ENCODE data around the gene NCLN.
"Not testable (repeated sequence)": the region's sequence is repeated elsewhere in the genome, so short reads cannot be mapped to it uniquely, and the experiment has no call there.

The NCLN gene

DNA sequence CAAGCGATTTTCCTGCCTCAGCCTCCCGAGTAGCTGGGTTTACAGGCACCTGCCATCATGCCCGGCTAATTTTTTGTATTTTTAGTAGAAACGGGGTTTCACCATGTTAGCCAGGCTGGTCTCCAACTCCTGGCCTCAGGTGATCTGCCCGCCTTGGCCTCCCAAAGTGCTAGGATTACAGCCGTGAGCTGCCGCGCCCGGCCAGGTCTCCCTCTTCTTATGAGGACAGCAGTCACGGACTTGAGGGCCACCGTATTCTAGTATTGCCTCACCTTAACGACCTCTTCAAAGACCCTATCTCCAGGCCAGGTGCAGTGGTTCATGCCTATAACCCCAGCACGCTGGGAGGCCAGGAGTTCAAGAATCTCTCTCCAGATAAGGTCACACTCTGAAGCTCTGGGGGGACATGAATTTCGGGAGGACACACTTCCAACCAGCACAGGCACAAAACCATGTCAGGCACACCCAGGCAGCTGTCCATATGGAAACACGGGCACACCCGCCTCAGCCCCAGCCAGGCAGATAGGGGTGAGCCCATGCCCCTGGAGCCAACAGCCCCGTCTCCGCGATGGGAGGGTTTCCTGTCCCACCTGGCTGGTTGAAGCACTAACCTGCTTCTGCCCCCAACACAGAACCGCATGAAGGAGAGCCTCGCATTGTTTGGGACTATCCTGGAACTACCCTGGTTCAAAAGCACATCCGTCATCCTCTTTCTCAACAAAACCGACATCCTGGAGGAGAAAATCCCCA, 28.5 kb upstream of the NCLN start:
- no peak for DNase-seq

- DNase-seq = no peak
Measured at GRCh38 chr19:3159565-3159964, 26.2 kb upstream of the NCLN start.

- no peak for DNase-seq
Measured at GRCh38 chr19:3160219-3160618, 25.5 kb upstream of the NCLN start.

GRCh38 chr19:3161453-3161852, 24.3 kb upstream of the NCLN start:
- no peak for DNase-seq

DNA sequence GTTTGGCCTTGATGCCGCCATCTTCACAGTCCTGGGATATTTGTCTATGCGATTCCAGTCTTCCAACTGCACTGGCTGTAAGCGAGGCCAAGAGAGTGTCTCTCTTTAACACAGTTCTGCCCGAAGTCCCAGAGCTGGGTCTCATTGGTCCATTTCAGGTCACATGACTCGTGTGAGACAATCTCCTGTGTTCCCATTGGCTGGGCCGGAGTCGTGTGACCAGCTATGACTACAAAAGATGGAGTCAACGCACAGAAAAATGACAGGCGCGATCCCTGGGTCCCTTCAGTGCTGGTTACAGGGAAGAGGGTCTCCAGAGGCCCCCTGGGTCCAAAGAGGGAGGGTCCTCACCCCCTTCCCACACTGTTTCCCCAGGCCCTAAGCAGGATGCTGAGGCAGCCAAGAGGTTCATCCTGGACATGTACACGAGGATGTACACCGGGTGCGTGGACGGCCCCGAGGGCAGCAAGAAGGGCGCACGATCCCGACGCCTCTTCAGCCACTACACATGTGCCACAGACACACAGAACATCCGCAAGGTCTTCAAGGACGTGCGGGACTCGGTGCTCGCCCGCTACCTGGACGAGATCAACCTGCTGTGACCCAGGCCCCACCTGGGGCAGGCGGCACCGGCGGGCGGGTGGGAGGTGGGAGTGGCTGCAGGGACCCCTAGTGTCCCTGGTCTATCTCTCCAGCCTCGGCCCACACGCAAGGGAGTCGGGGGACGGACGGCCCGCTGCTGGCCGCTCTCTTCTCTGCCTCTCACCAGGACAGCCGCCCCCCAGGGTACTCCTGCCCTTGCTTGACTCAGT, 23.1 kb upstream of the NCLN start:
- DNase-seq = no peak

GRCh38 chr19:3163230-3163886, 22.4 kb upstream of the NCLN start:
- DNase-seq = no peak

GRCh38 chr19:3163943-3164342, 21.8 kb upstream of the NCLN start:
- DNase-seq = no peak

GRCh38 chr19:3167533-3168272, 18.0 kb upstream of the NCLN start:
- DNase-seq = no peak

GRCh38 chr19:3171894-3172672, 13.6 kb upstream of the NCLN start:
- DNase-seq = no peak

GRCh38 chr19:3172673-3173000, 13.1 kb upstream of the NCLN start:
- DNase-seq = not testable (repeated sequence)

- DNase-seq = no peak
Measured at GRCh38 chr19:3175781-3176714, 9.7 kb upstream of the NCLN start.

DNA sequence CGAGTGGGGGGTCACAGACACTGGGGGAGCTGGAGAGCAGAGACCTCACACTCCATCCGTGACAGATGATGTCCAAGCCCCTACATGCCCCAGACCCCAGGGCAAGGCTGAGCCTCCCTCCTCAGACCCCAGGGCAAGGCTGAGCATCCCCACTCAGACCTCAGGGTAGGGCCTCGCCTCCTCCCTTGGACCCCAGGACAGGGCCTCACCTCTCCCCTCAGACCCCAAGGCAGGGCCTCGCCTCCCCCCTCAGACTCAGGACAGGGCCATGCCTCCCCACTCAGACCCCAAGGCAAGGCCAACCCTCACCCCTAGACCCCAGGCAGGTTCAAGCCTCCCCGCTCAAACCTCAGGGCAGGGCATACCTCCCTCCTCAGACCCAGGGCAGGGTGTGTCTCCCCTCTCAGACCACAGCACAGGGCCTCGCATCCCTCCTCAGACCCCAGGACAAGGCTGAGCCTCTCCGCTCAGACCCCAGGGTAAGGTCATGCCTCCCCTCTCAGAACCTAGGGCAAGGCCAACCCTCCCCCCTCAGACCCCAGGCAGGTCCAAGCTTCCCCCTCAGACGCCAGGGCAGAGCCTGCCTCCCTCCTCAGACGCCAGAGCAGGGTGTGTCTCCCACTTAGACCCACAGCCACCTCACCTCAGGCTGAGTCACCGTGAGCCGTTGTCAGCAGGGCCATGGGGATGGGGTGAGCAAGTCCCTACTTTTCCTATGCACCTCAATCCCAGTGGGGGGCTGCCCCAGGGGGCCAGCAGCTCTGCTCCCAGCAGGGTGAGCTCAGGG, 8.8 kb upstream of the NCLN start:
- DNase-seq = no peak

DNA sequence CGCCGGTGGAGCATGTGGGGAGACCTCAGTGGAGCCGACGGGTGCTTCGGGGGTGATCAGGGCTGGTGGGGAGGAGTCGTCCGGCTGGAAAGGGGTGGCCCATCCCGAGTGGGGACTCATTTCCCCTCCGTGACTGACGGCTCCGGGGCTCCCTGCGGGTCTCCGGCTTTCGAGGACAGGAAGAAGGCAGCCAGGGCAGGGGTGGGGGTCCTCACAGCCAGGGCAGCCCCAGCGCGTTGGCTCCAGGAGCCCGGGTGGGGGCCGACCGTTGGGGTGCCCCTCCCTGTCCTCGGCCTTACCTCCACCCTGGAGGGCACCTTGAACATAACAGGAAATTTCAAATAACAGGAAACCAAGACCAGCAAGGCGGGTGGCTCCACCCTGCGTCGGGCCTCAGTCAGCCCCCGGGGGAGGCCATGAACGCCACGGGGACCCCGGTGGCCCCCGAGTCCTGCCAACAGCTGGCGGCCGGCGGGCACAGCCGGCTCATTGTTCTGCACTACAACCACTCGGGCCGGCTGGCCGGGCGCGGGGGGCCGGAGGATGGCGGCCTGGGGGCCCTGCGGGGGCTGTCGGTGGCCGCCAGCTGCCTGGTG, 7.3 kb upstream of the NCLN start, which contains the start of gene S1PR4:
Gene S1PR4 (plus strand): TSS at position 393 of the 596 bp plus-strand sequence. CDS start 24 bp downstream, at position 417.
- DNase-seq = no peak

DNA sequence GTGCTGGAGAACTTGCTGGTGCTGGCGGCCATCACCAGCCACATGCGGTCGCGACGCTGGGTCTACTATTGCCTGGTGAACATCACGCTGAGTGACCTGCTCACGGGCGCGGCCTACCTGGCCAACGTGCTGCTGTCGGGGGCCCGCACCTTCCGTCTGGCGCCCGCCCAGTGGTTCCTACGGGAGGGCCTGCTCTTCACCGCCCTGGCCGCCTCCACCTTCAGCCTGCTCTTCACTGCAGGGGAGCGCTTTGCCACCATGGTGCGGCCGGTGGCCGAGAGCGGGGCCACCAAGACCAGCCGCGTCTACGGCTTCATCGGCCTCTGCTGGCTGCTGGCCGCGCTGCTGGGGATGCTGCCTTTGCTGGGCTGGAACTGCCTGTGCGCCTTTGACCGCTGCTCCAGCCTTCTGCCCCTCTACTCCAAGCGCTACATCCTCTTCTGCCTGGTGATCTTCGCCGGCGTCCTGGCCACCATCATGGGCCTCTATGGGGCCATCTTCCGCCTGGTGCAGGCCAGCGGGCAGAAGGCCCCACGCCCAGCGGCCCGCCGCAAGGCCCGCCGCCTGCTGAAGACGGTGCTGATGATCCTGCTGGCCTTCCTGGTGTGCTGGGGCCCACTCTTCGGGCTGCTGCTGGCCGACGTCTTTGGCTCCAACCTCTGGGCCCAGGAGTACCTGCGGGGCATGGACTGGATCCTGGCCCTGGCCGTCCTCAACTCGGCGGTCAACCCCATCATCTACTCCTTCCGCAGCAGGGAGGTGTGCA, 6.6 kb upstream of the NCLN start:
- DNase-seq = no peak

- DNase-seq = no peak
Measured at GRCh38 chr19:3179739-3180293, 5.9 kb upstream of the NCLN start.

DNA sequence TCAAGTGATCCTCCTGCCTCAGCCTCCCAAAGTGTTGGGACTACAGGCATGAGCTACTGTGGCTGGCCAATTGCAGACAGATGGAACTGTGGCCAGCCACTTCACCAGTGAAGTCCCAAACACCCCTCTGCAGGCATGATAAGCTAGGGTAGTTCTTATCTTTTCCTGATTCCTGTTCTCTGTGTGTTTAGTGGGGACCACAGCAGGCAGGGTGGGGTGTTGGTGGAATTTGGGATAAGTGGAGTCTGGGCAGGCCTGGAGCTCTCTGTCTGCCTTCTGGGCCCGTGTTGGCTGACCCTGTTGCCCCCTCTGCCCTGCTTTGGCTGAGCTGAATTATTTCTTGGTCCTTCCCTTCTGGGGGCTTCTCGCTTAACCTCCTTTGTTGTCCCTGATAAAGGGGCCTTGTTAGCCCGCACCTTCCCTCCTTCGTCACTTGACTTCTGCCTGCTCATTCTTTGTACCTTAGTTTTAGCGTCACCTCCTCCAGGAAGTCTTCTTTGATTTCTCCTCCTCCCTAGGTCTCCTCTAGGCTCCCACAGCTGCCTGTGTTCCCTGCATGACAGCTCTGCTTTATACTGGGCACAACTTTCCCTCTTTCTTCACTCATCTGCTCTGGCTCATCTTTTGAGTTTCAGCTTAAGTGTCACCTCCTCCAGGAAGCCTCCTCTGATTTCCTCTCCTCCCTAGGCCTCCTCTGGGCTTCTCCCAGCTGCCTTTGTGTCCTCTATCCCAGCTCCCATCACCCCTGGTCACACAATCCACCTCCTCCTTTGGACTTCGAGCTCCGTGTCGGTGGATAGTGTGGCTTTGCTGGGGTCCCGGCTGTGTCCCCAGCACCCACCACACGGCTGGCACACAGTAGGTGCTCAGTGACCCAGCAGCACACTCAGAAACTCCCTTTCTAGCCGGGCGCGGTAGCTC, 1.7 kb upstream of the NCLN start:
- no peak for DNase-seq

- DNase-seq = peak; percentile 31
Measured at GRCh38 chr19:3184847-3185460, 776 bp upstream of the NCLN start.
